Kidney (tissue), 14 donors: ENCODE data around the gene TM9SF4. TPM values are rescaled to one million over a fixed set of nuclear protein-coding genes. Genes with fewer than 3 reads are reported as not detected.

Experiments
- DNase-seq, 5 donors: peaks; one replicate each; pipeline ENCODE4 v3.0.0-alpha.2; 2013 to 2020
- FAIRE-seq: peaks from 2 replicates; lab custom pipeline; 2012; peaks lifted over from hg19 to GRCh38; lab: Jason Lieb, UNC
- H3K27ac ChIP-seq, 2 donors: one replicate each; pipeline ENCODE4 v1.7.0; 2013; ENCODE audit warnings: low read depth in 2 of 2, low read length in 2 of 2, inconsistent platforms in 1 of 2
- H3K27me3 ChIP-seq: one replicate; pipeline ENCODE4 v1.7.1; 2013; ENCODE audit warnings: low read length, inconsistent platforms; ENCODE audit not compliant: control insufficient read depth, insufficient read depth
- H3K36me3 ChIP-seq, 3 donors: one replicate each; pipeline versions ENCODE4 v1.7.0 to v1.7.1; 2013; ENCODE audit warnings: low read length in 3 of 3, control low read depth in 1 of 3, inconsistent platforms in 1 of 3; ENCODE audit not compliant: insufficient read depth in 3 of 3, control insufficient read depth in 2 of 3
- H3K4me1 ChIP-seq, 3 donors: one replicate each; pipeline versions ENCODE4 v1.7.0 to v1.7.1; 2013; ENCODE audit warnings: low read length in 3 of 3, inconsistent platforms in 1 of 3, low read depth in 1 of 3; ENCODE audit not compliant: control insufficient read depth in 2 of 3, insufficient read depth in 2 of 3
- H3K4me3 ChIP-seq, 3 donors: one replicate each; pipeline versions ENCODE4 v1.7.0 to v1.8.1; 2013; ENCODE audit warnings: low read length in 3 of 3, control low read depth in 1 of 3, inconsistent platforms in 1 of 3
- H3K9ac ChIP-seq, 3 donors: one replicate each; pipeline versions ENCODE4 v1.7.0 to v1.7.1; 2013; ENCODE audit warnings: low read length in 3 of 3, control low read depth in 1 of 3, inconsistent platforms in 1 of 3
- H3K9me3 ChIP-seq, 3 donors: one replicate each; pipeline versions ENCODE4 v1.7.0 to v1.7.1; 2013; ENCODE audit warnings: low read length in 3 of 3, control low read depth in 1 of 3, inconsistent platforms in 1 of 3; ENCODE audit not compliant: control insufficient read depth in 2 of 3, insufficient read depth in 1 of 3
- intact Hi-C: fragments of 100-400 bp; cut with DNase I; formaldehyde crosslinking; loops from one replicate; pipeline ENCODE4 v1.11.1; 2022
- polyA plus RNA-seq: library from polyadenylated mRNA; stranded (reverse); fragments of 350-450 nt; fragmentation: Illumina TruSeq; extraction: RNeasy Lipid Tissue Mini Kit (QIAGEN cat#74804); gene quantifications from one replicate; pipeline ENCODE4 v1.2.3, GENCODE V29; 2014; ENCODE audit warnings: low read depth, low replicate concordance; ENCODE audit not compliant: insufficient read depth
- total RNA-seq: library from RNA; stranded (reverse); fragmentation: NEBNext Ultra II Directional; extraction: Animal tissue kit (Norgen Biotek cat#: 25700); gene quantifications from one replicate; pipeline ENCODE4 v1.2.1, GENCODE V29; 2021
- TF ChIP-seq, protein P1 (sequence below): IDR thresholded peaks from 3 replicates; pipeline ENCODE4 v1.5.1; 2012; ENCODE audit warnings: mild to moderate bottlenecking, moderate library complexity, borderline replicate concordance; ENCODE audit not compliant: insufficient read depth; ENCODE audit errors: extremely low read depth
- donor health status: control.
- donor health status: control.
- donor health status: control.
- donor health status: control.
- donor health status: control.
- donor health status: DM: yes; HTN: yes; CAD: no.
- donor health status: Normal renal cell carcinoma (clear cell type).

The TM9SF4 gene
- total and polyA plus RNA-seq, 2 donors from 2014 or later: 26.3 to 52.0 TPM

DNA sequence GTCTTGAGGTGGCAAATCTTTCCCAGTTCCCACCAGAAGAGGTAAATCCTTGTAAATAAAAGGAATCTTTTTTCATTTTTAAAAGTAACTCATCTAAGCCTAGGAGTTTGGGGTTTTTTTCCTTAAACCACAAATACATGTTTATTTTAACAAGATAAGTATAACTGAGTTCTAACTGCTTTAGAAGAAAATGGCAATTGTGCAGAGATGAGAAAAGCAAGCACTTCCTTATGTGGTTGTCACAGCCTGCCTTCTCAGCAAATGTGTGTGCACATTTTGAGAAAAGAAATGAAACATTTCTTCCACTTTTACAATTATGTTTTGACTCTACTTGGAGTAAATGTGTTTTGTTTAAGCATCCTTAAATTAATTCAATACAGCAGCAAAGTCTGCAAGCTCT, 39.8 kb upstream of the TM9SF4 start:
- DNase-seq: no peak
- TF ChIP-seq, protein P1, sequence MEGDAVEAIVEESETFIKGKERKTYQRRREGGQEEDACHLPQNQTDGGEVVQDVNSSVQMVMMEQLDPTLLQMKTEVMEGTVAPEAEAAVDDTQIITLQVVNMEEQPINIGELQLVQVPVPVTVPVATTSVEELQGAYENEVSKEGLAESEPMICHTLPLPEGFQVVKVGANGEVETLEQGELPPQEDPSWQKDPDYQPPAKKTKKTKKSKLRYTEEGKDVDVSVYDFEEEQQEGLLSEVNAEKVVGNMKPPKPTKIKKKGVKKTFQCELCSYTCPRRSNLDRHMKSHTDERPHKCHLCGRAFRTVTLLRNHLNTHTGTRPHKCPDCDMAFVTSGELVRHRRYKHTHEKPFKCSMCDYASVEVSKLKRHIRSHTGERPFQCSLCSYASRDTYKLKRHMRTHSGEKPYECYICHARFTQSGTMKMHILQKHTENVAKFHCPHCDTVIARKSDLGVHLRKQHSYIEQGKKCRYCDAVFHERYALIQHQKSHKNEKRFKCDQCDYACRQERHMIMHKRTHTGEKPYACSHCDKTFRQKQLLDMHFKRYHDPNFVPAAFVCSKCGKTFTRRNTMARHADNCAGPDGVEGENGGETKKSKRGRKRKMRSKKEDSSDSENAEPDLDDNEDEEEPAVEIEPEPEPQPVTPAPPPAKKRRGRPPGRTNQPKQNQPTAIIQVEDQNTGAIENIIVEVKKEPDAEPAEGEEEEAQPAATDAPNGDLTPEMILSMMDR: no peak

DNA sequence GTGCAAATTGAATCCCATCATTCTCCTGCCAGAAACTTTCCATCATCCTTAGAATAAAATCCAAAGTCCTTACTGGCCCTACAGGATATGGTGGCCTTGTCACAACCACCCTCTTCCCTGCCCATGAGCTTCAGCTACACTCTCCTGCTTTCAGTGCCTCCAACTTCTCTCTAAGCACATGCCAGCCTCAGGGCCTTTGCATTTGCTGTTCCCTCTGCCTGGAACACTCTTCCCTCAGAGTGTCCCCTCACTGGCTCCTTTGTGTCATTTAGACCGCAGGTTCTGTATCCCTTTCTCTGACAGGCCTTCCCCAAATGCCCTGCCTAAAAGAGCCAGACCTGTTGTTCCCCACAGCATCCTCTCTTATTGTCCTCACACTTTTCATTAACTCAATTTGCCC, 39.2 kb upstream of the TM9SF4 start:
- FAIRE-seq (no peak), DNase-seq (no peak)
- H3K9me3 ChIP-seq: no peaks in the 10 kb centered on the region
- TF ChIP-seq, protein P1: no peak
- no peak overlapping the region for H3K4me3 ChIP-seq
- H3K27ac ChIP-seq: no peak overlapping the region
- no peak overlapping the region for H3K9ac ChIP-seq
- no peaks in the 10 kb centered on the region for H3K27me3 ChIP-seq
- no peaks in the 10 kb centered on the region for H3K36me3 ChIP-seq
- no peaks in the 10 kb centered on the region for H3K4me1 ChIP-seq
- intact Hi-C loops: no loop called here

More for the DNA sequence above, 39.8 kb upstream of the TM9SF4 start:
- H3K27ac ChIP-seq: no peak overlapping the region
- no peaks in the 10 kb centered on the region for H3K4me1 ChIP-seq
- no peaks in the 10 kb centered on the region for H3K9me3 ChIP-seq
- no peaks in the 10 kb centered on the region for H3K27me3 ChIP-seq
- H3K4me3 ChIP-seq: no peak overlapping the region
- no peaks in the 10 kb centered on the region for H3K36me3 ChIP-seq
- no peak overlapping the region for H3K9ac ChIP-seq
- intact Hi-C loops: no loop called here
- FAIRE-seq: no peak

DNA sequence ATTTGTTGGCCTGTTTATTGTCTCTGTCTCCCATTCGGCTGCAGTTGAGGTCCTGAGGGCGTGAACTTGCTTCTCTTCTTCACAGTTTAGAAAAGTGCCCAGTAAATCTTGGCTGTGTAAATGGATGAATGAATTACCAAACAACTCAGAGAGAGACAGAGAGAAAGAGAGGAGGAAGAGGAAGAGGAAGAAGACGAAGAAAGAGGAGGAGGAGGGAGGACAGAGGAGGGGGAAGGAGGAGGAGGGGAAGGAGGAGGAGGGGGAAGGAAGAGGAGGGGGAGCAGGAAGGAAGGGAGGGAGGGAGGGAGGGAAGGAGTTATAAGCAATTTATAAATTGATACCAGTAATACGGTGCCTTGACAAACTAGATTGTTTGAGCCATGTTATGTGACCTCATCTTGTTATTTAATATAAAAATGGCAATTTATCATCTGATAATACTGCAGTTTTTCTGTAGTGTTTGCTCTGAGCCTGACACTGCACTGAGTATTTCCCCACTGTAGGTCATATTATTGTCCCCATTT, 38.8 kb upstream of the TM9SF4 start:
- H3K36me3 ChIP-seq: no peaks in the 10 kb centered on the region
- intact Hi-C loops: no loop called here
- H3K9me3 ChIP-seq: no peaks in the 10 kb centered on the region
- no peak overlapping the region for H3K27ac ChIP-seq
- no peak overlapping the region for H3K9ac ChIP-seq
- FAIRE-seq (no peak), DNase-seq (no peak)
- TF ChIP-seq, protein P1: no peak
- H3K4me1 ChIP-seq: no peaks in the 10 kb centered on the region
- no peaks in the 10 kb centered on the region for H3K27me3 ChIP-seq
- H3K4me3 ChIP-seq: no peak overlapping the region
